NCI-H345 treated with DMSO at 0.1 percent for 48 hours (cell line): Measurements from ENCODE around the gene PCDHA6.
"Not testable (repeated sequence)": the region's sequence is repeated elsewhere in the genome, so short reads cannot be mapped to it uniquely, and the experiment has no call there.

ENCODE experiments used
- DNase-seq: peaks from one replicate; lab custom pipeline; 2025; ENCODE audit not compliant: unreplicated experiment; lab: John Stamatoyannopoulos, UW

The PCDHA6 gene

GRCh38 chr5:140827704-140828361, at the start of gene PCDHA6:
PCDHA6 (plus strand) TSS chr5:140827960; CDS start chr5:140828092, 132 bp downstream.
- no peak for DNase-seq

GRCh38 chr5:140780512-140780911, 47.2 kb upstream of the PCDHA6 start:
- DNase-seq: no peak

DNA sequence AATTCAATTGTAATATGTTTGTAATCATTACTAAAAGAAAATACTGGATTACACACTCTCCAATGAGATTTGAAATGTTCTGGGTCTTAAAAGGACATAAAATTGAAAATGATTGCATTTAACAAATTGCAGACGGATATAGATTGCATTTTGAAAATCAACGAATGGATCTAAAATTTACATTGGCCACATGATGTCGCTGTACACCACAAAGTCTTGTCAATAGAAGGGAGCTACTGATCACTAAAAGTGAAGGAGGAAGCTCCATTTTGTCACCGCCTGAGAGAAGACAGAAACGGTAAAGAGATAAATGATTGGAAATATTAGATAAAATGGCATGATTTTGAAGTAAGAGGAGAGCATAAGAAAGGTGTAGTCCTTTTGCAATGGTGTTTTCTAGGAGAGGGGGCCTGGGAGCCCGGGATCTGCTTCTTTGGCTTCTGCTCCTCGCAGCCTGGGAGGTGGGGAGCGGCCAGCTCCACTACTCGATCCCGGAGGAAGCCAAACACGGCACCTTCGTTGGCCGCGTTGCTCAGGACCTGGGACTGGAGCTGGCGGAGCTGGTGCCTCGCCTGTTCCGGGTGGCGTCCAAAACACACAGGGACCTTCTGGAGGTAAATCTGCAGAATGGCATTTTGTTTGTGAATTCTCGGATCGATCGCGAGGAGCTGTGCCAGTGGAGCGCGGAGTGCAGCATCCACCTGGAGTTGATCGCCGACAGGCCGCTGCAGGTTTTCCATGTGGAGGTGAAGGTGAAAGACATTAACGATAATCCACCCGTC, 41.7 kb upstream of the PCDHA6 start, which contains the start of gene PCDHA1:
Gene PCDHA1 (plus strand): TSS at position 236 of the 782 bp plus-strand sequence.
- DNase-seq: no peak

DNA sequence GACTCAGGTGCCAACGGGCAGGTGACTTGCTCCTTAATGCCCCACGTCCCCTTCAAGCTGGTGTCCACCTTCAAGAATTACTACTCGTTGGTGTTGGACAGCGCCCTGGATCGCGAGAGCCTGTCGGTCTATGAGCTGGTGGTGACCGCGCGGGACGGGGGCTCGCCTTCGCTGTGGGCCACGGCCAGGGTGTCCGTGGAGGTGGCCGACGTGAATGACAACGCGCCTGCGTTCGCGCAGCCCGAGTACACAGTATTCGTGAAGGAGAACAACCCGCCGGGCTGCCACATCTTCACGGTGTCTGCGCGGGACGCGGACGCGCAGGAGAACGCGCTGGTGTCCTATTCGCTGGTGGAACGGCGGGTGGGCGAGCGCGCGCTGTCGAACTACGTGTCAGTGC, 40.3 kb upstream of the PCDHA6 start:
- not testable (repeated sequence) for DNase-seq

DNA sequence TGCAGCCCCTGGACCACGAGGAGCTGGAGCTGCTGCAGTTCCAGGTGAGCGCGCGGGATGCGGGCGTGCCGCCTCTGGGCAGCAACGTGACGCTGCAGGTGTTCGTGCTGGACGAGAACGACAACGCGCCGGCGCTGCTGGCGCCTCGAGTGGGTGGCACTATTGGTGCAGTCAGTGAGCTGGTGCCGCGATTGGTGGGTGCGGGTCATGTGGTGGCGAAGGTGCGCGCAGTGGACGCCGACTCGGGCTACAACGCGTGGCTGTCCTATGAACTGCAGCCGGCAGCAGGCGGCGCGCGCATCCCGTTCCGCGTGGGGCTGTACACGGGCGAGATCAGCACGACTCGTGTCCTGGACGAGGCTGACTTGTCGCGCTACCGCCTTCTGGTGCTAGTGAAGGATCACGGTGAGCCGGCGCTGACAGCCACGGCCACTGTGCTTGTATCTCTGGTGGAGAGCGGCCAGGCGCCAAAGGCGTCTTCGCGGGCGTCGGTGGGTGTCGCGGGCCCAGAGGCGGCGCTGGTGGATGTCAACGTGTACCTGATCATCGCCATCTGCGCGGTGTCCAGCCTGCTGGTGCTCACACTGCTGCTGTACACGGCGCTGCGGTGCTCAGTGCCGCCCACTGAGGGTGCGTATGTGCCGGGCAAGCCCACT, 39.8 kb upstream of the PCDHA6 start:
- not testable (repeated sequence) for DNase-seq

DNA sequence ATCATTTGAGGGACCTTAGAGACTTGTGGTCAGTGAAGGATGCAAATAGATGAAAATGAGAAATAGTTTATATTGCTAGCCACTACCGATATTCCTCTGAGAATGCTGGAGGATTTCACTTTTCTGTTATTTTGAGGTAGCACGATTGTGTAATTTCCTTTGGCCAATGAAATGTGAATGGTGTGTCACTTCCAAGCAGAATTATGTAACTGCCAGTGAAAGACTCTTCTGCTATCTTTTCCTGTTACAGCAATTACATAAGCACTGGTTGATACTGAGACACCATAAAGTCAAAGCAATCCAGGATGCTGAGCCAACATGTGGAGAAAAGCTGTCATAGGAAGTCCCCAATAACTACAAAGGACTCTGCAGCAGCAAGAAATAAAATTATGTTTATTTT, 36.7 kb upstream of the PCDHA6 start:
- DNase-seq: no peak

GRCh38 chr5:140794595-140795258, 33.0 kb upstream of the PCDHA6 start, which contains the start of gene PCDHA2:
PCDHA2 (plus strand) TSS chr5:140794852.
- no peak for DNase-seq

DNA sequence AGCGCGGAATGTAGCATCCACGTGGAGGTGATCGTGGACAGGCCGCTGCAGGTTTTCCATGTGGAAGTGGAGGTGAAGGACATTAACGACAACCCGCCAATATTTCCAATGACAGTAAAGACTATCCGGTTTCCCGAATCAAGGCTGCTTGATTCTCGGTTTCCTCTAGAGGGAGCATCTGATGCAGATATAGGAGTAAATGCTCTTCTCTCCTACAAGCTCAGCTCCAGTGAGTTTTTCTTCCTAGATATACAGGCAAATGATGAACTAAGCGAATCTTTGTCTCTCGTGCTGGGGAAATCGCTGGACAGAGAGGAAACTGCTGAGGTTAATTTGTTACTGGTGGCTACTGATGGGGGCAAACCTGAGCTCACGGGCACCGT, 32.5 kb upstream of the PCDHA6 start:
- DNase-seq: no peak

- DNase-seq: not testable (repeated sequence)
These were observed 31.6 kb upstream of the PCDHA6 start for GRCh38 chr5:140796072-140796717.

DNA sequence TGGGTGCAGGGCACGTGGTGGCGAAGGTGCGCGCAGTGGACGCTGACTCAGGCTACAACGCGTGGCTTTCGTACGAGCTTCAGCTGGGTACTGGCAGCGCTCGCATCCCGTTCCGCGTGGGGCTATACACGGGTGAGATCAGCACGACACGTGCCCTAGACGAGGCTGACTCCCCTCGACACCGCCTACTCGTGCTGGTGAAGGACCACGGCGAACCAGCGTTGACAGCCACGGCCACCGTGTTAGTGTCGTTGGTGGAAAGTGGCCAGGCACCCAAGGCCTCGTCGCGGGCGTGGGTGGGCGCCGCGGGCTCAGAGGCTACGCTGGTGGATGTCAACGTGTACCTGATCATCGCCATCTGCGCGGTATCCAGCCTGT, 31.1 kb upstream of the PCDHA6 start:
- DNase-seq: no peak

DNA sequence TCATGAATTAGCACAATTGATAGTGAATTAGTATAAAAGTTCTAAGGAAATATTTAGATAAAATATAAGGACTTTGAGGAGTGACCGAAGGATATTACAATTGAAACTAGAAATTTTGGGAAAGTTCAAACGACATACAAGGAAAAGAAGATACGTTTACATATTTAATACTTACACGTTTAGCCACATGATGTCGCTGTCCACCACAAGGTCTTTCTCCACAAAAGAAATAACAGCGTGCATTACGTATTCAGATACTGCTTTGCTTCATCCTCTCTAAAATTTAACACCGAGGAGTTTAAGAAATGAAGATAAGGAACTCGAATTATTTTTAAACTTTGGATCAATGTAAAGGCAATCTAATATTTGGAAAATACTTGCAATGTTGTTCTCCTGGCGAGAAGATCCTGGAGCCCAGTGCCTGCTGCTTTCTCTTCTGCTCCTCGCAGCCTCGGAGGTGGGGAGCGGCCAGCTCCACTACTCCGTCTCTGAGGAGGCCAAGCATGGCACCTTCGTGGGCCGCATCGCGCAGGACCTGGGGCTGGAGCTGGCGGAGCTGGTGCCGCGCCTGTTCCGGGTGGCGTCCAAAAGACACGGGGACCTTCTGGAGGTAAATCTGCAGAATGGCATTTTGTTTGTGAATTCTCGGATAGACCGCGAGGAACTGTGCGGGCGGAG, 26.8 kb upstream of the PCDHA6 start, which contains the start of gene PCDHA3:
Gene PCDHA3 (plus strand): TSS at position 242 of the 678 bp plus-strand sequence.
- DNase-seq: no peak

- DNase-seq: no peak
These were observed 26.3 kb upstream of the PCDHA6 start for GRCh38 chr5:140801494-140801841.

DNA sequence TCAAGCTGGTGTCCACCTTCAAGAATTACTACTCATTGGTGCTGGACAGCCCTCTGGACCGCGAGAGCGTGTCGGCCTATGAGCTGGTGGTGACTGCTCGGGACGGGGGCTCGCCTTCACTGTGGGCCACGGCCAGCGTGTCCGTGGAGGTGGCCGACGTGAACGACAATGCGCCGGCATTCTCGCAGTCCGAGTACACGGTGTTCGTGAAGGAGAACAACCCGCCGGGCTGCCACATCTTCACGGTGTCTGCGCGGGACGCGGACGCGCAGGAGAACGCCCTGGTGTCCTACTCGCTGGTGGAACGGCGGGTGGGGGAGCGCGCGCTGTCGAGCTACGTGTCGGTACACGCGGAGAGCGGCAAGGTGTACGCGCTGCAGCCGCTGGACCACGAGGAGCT, 25.4 kb upstream of the PCDHA6 start:
- DNase-seq: not testable (repeated sequence)

GRCh38 chr5:140802781-140803271, 24.9 kb upstream of the PCDHA6 start:
- no peak for DNase-seq

DNA sequence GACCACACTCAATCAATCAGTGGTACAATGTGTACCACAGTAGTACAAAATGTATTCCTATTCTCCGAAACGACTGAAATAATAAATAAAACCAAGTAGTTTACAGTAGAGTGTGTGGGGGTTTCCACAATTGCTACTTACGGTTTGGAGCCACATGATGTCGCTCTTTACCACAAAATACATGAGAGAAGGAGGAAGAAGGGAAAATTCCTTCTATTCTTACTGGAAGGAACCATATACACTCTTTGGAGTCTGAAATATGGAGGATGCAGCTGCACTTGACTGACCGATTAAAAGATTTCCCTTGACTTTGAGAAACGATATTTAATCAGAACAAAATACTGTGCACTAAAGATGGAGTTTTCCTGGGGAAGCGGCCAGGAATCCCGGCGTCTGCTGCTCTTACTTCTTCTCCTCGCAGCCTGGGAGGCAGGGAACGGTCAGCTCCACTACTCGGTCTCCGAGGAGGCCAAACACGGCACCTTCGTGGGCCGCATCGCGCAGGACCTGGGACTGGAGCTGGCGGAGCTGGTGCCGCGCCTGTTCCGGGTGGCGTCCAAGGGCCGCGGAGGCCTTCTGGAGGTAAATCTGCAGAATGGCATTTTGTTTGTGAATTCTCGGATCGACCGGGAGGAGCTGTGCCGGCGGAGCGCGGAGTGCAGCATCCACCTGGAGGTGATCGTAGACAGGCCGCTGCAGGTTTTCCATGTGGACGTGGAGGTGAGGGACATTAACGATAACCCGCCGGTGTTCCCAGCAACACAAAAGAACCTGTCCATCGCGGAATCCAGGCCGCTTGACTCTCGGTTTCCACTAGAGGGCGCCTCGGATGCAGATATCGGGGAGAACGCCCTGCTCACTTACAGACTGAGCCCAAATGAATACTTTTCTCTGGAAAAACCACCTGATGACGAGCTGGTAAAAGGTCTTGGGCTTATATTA, 20.7 kb upstream of the PCDHA6 start, which contains the start of gene PCDHA4:
Gene PCDHA4 (plus strand): TSS at position 235 of the 942 bp plus-strand sequence.
- DNase-seq: no peak

GRCh38 chr5:140808241-140808888, 19.4 kb upstream of the PCDHA6 start:
- DNase-seq: not testable (repeated sequence)

DNA sequence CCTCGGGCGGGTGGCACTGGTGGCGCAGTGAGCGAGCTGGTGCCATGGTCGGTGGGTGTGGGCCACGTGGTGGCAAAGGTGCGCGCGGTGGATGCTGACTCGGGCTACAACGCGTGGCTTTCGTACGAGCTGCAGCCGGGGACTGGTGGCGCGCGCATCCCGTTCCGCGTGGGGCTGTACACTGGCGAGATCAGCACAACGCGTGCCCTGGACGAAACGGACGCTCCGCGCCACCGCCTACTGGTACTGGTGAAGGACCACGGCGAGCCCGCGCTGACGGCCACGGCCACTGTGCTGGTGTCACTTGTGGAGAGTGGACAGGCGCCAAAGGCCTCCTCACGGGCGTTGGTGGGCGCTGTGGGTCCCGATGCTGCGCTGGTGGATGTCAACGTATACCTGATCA, 18.9 kb upstream of the PCDHA6 start:
- no peak for DNase-seq
